DND-41 (cell line): ENCODE results near the gene CLDN6.

Experiments used
- ATAC-seq: fragments of 200-7000 bp; cut with Tn5 transposase; 3 replicates; pipeline ENCODE4 v1.9.1; 2021; ENCODE audit warnings: low read depth; ENCODE audit not compliant: insufficient read depth
- DNase-seq: peaks from one replicate; pipeline ENCODE4 v3.0.0-alpha.2; 2020
- H2AFZ ChIP-seq: 2 replicates; pipeline ENCODE4 v1.6.0; 2012; ENCODE audit warnings: low read depth, low read length
- H3K27ac ChIP-seq: 2 replicates; pipeline ENCODE4 v1.5.1; 2012; ENCODE audit warnings: low read length, inconsistent platforms
- H3K27me3 ChIP-seq: fragments of 200-600 bp; sonication (generic); 2 replicates; pipeline ENCODE4 v1.6.0; 2012; ENCODE audit warnings: low read length, mild to moderate bottlenecking, inconsistent platforms; ENCODE audit not compliant: insufficient read depth, poor library complexity
- H3K36me3 ChIP-seq: 2 replicates; pipeline ENCODE4 v1.5.1; 2012; ENCODE audit warnings: low read length, inconsistent platforms; ENCODE audit not compliant: insufficient read depth
- H3K4me1 ChIP-seq: 2 replicates; pipeline ENCODE4 v1.5.1; 2012; ENCODE audit warnings: mild to moderate bottlenecking, low read length; ENCODE audit not compliant: insufficient read depth
- H3K4me2 ChIP-seq: 2 replicates; pipeline ENCODE4 v1.6.0; 2012; ENCODE audit warnings: mild to moderate bottlenecking, moderate library complexity, low read length, inconsistent platforms; ENCODE audit not compliant: insufficient read depth
- H3K4me3 ChIP-seq, 2 experiments: fragments of 200-600 bp in 1 of 2; shearing (Covaris generic) in 1 of 2; 2 replicates each; pipeline ENCODE4 v1.5.1; 2012 to 2016; ENCODE audit warnings: inconsistent platforms in 2 of 2, low read length in 2 of 2, mild to moderate bottlenecking in 2 of 2, low read depth in 1 of 2, moderate library complexity in 1 of 2
- H3K79me2 ChIP-seq: 2 replicates; pipeline ENCODE4 v1.6.0; 2012; ENCODE audit warnings: low read length, inconsistent platforms; ENCODE audit not compliant: insufficient read depth
- H3K9ac ChIP-seq: 2 replicates; pipeline ENCODE4 v1.6.0; 2012; ENCODE audit warnings: low read depth, mild to moderate bottlenecking, inconsistent platforms, low read length, moderate library complexity
- H3K9me3 ChIP-seq: 2 replicates; pipeline ENCODE4 v1.5.1; 2012; ENCODE audit warnings: low read length, moderate library complexity, mild to moderate bottlenecking, inconsistent platforms; ENCODE audit not compliant: insufficient read depth, severe bottlenecking
- H4K20me1 ChIP-seq: 2 replicates; pipeline ENCODE4 v1.6.0; 2012; ENCODE audit warnings: low read length; ENCODE audit not compliant: insufficient read depth
- CTCF ChIP-seq: IDR thresholded peaks from 2 replicates; pipeline ENCODE4 v1.5.1; 2012; ENCODE audit warnings: borderline replicate concordance, low read length, moderate library complexity, mild to moderate bottlenecking; ENCODE audit not compliant: poor library complexity, severe bottlenecking; ENCODE audit errors: extremely low read depth
- EZH2 ChIP-seq: IDR thresholded peaks from 3 replicates; pipeline ENCODE4 v1.6.1; 2012; ENCODE audit warnings: borderline replicate concordance, low read depth, mild to moderate bottlenecking, moderate library complexity, low read length, inconsistent platforms; ENCODE audit not compliant: severe bottlenecking

Gene CLDN6

GRCh38 chr16:3028716-3029319 is 10.8 kb upstream of the CLDN6 start:
- Histone ChIP-seq H3K36me3 (peaks cover 22% of the 10 kb centered on the region), H3K4me2 (no peak overlapping the region)

GRCh38 chr16:3027983-3028715 is 10.2 kb upstream of the CLDN6 start:
- H3K79me2 ChIP-seq, result peaks cover 12% of the 10 kb centered on the region
- no peak overlapping the region for H3K9ac ChIP-seq
- TF ChIP-seq EZH2 (no peak), CTCF (peak; percentile 78)
- peaks cover 22% of the 10 kb centered on the region for H4K20me1 ChIP-seq
- H3K9me3 ChIP-seq, result no peaks in the 10 kb centered on the region
- H3K27ac ChIP-seq, result no peak overlapping the region
- peaks cover 25% of the 10 kb centered on the region for H3K4me1 ChIP-seq
- H2AFZ ChIP-seq, result no peak overlapping the region
- peak; percentile 47 for ATAC-seq
- DNase-seq, result peak; percentile 83
- no peaks in the 10 kb centered on the region for H3K27me3 ChIP-seq
- H3K4me3 ChIP-seq, result no peak overlapping the region
- no peak overlapping the region for H3K4me2 ChIP-seq
- peaks cover 22% of the 10 kb centered on the region for H3K36me3 ChIP-seq

More at GRCh38 chr16:3028716-3029319, 10.8 kb upstream of the CLDN6 start:
- Histone ChIP-seq H3K27ac (no peak overlapping the region), H3K9me3 (no peaks in the 10 kb centered on the region), H3K9ac (no peak overlapping the region), H3K4me3 (no peak overlapping the region), H3K79me2 (peaks cover 12% of the 10 kb centered on the region), H4K20me1 (peaks cover 22% of the 10 kb centered on the region), H3K4me1 (peaks cover 18% of the 10 kb centered on the region), H3K27me3 (no peaks in the 10 kb centered on the region), H2AFZ (no peak overlapping the region)
- ATAC-seq (no peak), DNase-seq (no peak)
- no peak for TF ChIP-seq EZH2
- no peak for TF ChIP-seq CTCF

GRCh38 chr16:3027489-3027795 is 9.5 kb upstream of the CLDN6 start:
- H3K27me3 ChIP-seq, result no peaks in the 10 kb centered on the region

More at GRCh38 chr16:3027489-3027795, 9.5 kb upstream of the CLDN6 start:
- H3K9ac ChIP-seq, result no peak overlapping the region
- no peak for ATAC-seq
- H3K79me2 ChIP-seq, result peaks cover 12% of the 10 kb centered on the region
- peaks cover 22% of the 10 kb centered on the region for H4K20me1 ChIP-seq
- no peak overlapping the region for H2AFZ ChIP-seq
- no peak overlapping the region for H3K4me3 ChIP-seq
- peaks cover 32% of the 10 kb centered on the region for H3K4me1 ChIP-seq
- no peak overlapping the region for H3K27ac ChIP-seq
- TF ChIP-seq EZH2, result no peak
- TF ChIP-seq CTCF, result no peak
- no peaks in the 10 kb centered on the region for H3K9me3 ChIP-seq
- H3K4me2 ChIP-seq, result no peak overlapping the region
- no peak for DNase-seq
- H3K36me3 ChIP-seq, result peaks cover 22% of the 10 kb centered on the region
